Keratinocyte (primary cell): ENCODE measurements around the gene PES1. TPM values are rescaled to one million over a fixed set of nuclear protein-coding genes. Genes with fewer than 3 reads are reported as not detected.
"Not testable (repeated sequence)": the region's sequence is repeated elsewhere in the genome, so short reads cannot be mapped to it uniquely, and the experiment has no call there.

Experiments used
- DNase-seq: peaks from one replicate; pipeline ENCODE4 v3.0.0-alpha.2; 2011; ENCODE audit warnings: low read depth, missing footprints, low spot score
- FAIRE-seq: peaks from 2 replicates; lab custom pipeline; 2011; peaks lifted over from hg19 to GRCh38; lab: Jason Lieb, UNC
- H2AFZ ChIP-seq: 2 replicates; pipeline ENCODE4 v1.6.0; 2012; ENCODE audit warnings: low read length, control low read depth, inconsistent platforms; ENCODE audit not compliant: control insufficient read depth
- H3K27ac ChIP-seq: 2 replicates; pipeline ENCODE4 v1.5.1; 2011; ENCODE audit warnings: low read length; ENCODE audit not compliant: control insufficient read depth, insufficient read depth
- H3K27me3 ChIP-seq: 3 replicates; pipeline ENCODE4 v1.6.0; 2011; ENCODE audit warnings: low read length; ENCODE audit not compliant: control insufficient read depth, insufficient read depth; ENCODE audit errors: extremely low read depth
- H3K36me3 ChIP-seq, 2 experiments: 2 replicates in 1 of 2; 3 replicates in 1 of 2; pipeline ENCODE4 v1.5.1; 2011; ENCODE audit warnings: low read length in 2 of 2, mild to moderate bottlenecking in 1 of 2; ENCODE audit not compliant: control insufficient read depth in 2 of 2, insufficient read depth in 2 of 2; ENCODE audit errors: extremely low read depth in 1 of 2
- H3K4me1 ChIP-seq: 3 replicates; pipeline ENCODE4 v1.5.1; 2011; ENCODE audit warnings: low read length; ENCODE audit not compliant: control insufficient read depth, insufficient read depth; ENCODE audit errors: extremely low read depth
- H3K4me2 ChIP-seq: 3 replicates; pipeline ENCODE4 v1.6.0; 2011; ENCODE audit warnings: low read depth, low read length; ENCODE audit not compliant: control insufficient read depth, insufficient read depth; ENCODE audit errors: extremely low read depth
- H3K4me3 ChIP-seq, 3 experiments: fragments of 200-600 bp in 1 of 3; sonication (generic) in 1 of 3; 2 replicates in 2 of 3; 3 replicates in 1 of 3; pipeline ENCODE4 v1.5.1; 2011 to 2016; ENCODE audit warnings: low read length in 3 of 3, mild to moderate bottlenecking in 3 of 3, control low read depth in 2 of 3, inconsistent platforms in 1 of 3, low read depth in 1 of 3, mixed read lengths in 1 of 3, mixed run types in 1 of 3, moderate library complexity in 1 of 3; ENCODE audit not compliant: control insufficient read depth in 2 of 3, insufficient read depth in 2 of 3; ENCODE audit errors: extremely low read depth in 1 of 3
- H3K79me2 ChIP-seq: 2 replicates; pipeline ENCODE4 v1.6.0; 2012; ENCODE audit warnings: low read length; ENCODE audit not compliant: control insufficient read depth, insufficient read depth
- H3K9ac ChIP-seq: 3 replicates; pipeline ENCODE4 v1.6.0; 2011; ENCODE audit warnings: low read length; ENCODE audit not compliant: control insufficient read depth, insufficient read depth; ENCODE audit errors: extremely low read depth
- H3K9me1 ChIP-seq: 3 replicates; pipeline ENCODE4 v1.6.0; 2011; ENCODE audit warnings: low read length; ENCODE audit not compliant: control insufficient read depth, insufficient read depth; ENCODE audit errors: extremely low read depth
- H3K9me3 ChIP-seq: 2 replicates; pipeline ENCODE4 v1.5.1; 2012; ENCODE audit warnings: low read depth, low read length; ENCODE audit not compliant: control insufficient read depth
- H4K20me1 ChIP-seq: 3 replicates; pipeline ENCODE4 v1.6.0; 2011; ENCODE audit warnings: low read length; ENCODE audit not compliant: control insufficient read depth, insufficient read depth; ENCODE audit errors: extremely low read depth
- CTCF ChIP-seq, 3 experiments: IDR thresholded peaks in 1 of 3; conservative IDR thresholded peaks in 1 of 3; optimal IDR thresholded peaks in 1 of 3; 2 replicates in 2 of 3; 3 replicates in 1 of 3; pipeline versions ENCODE3 to v1.5.1; 2011; ENCODE audit warnings: low read length in 3 of 3, mild to moderate bottlenecking in 3 of 3, moderate library complexity in 2 of 3, control low read depth in 1 of 3, inconsistent platforms in 1 of 3; ENCODE audit not compliant: insufficient read depth in 2 of 3; ENCODE audit errors: extremely low read depth in 1 of 3
- EZH2 ChIP-seq: IDR thresholded peaks from one replicate; pipeline ENCODE4 v1.6.1; 2012; ENCODE audit warnings: inconsistent platforms, mild to moderate bottlenecking, low read length, moderate library complexity
- dilution Hi-C: fragments of 300-500 bp; cut with MboI; formaldehyde crosslinking; loops from one replicate; pipeline ENCODE4 v1.7.0; 2020; ENCODE audit warnings: low sequenced_read_pairs; ENCODE audit not compliant: extremely low pct_ligation_motif_present
- polyA plus RNA-seq, 5 experiments: library from polyadenylated mRNA; depleted of rRNA in 3 of 5; stranded (reverse) in 3 of 5; stranded (forward) in 1 of 5; unstranded in 1 of 5; fragments of >200 nt; gene quantifications; 1 replicate in 1 of 5; 2 replicates in 3 of 5; 3 replicates in 1 of 5; pipeline versions ENCODE4 v1.2.1 to v1.2.3, GENCODE V29; 2011 to 2012; ENCODE audit warnings: missing spikeins in 2 of 5, low read depth in 1 of 5, low replicate concordance in 1 of 5

The PES1 gene
- polyA plus RNA-seq, 1 donor (not counting 4 experiments of a cell fraction or from before 2014, with no cell fraction given) = 116 TPM

GRCh38 chr22:30596886-30597285 is 5.2 kb upstream of the PES1 start:
- dilution Hi-C loops = no loop called here
- no peak overlapping the region for H3K27ac ChIP-seq
- H3K9ac ChIP-seq = no peak overlapping the region
- H2AFZ ChIP-seq = no peak overlapping the region
- H3K4me2 ChIP-seq = no peak overlapping the region
- no peaks in the 10 kb centered on the region for H3K4me1 ChIP-seq
- TF ChIP-seq CTCF (optimal IDR thresholded peaks at IDR 0.05 in 1 of 3, IDR thresholded peaks at IDR 0.05 in 1 of 3, conservative IDR thresholded peaks at IDR 0.05 in 1 of 3; ENCODE audit: extremely low read depth in 1 of 3, insufficient read depth in 2 of 3, low read length in 3 of 3) = no peak
- no peak for TF ChIP-seq EZH2
- H3K9me1 ChIP-seq = no peaks in the 10 kb centered on the region
- FAIRE-seq (no peak), DNase-seq (no peak)
- no peak overlapping the region for H3K4me3 ChIP-seq
- H3K36me3 ChIP-seq = no peaks in the 10 kb centered on the region
- no peaks in the 10 kb centered on the region for H3K27me3 ChIP-seq
- H3K9me3 ChIP-seq = no peaks in the 10 kb centered on the region
- H4K20me1 ChIP-seq = no peaks in the 10 kb centered on the region
- H3K79me2 ChIP-seq = no peaks in the 10 kb centered on the region

- no peak overlapping the region for H3K27ac ChIP-seq
- TF ChIP-seq EZH2 (no peak), CTCF (optimal IDR thresholded peaks at IDR 0.05 in 1 of 3, IDR thresholded peaks at IDR 0.05 in 1 of 3, conservative IDR thresholded peaks at IDR 0.05 in 1 of 3; ENCODE audit: extremely low read depth in 1 of 3, insufficient read depth in 2 of 3, low read length in 3 of 3) (no peak)
- H2AFZ ChIP-seq = no peak overlapping the region
- dilution Hi-C loops = no loop called here
- H3K27me3 ChIP-seq = no peaks in the 10 kb centered on the region
- H3K9me3 ChIP-seq = no peaks in the 10 kb centered on the region
- H3K4me1 ChIP-seq = no peaks in the 10 kb centered on the region
- no peak overlapping the region for H3K4me3 ChIP-seq
- H4K20me1 ChIP-seq = no peaks in the 10 kb centered on the region
- FAIRE-seq (no peak), DNase-seq (no peak)
- H3K9me1 ChIP-seq = no peaks in the 10 kb centered on the region
- H3K9ac ChIP-seq = no peak overlapping the region
- H3K4me2 ChIP-seq = no peak overlapping the region
- peaks cover 6% of the 10 kb centered on the region for H3K79me2 ChIP-seq
- no peaks in the 10 kb centered on the region for H3K36me3 ChIP-seq
Observed at GRCh38 chr22:30596199-30596598, 4.5 kb upstream of the PES1 start.

GRCh38 chr22:30592360-30592713 is 627 bp upstream of the PES1 start:
- Histone ChIP-seq H3K79me2 (peaks cover 37% of the 10 kb centered on the region), H3K36me3 (peaks cover 18 to 20% of the 10 kb centered on the region in 2 experiments), H3K4me3 (peak overlapping the region in 1 of 3 experiments; percentile 85), H3K4me2 (peak overlapping the region; percentile 59)
- dilution Hi-C loops, H3K27ac ChIP-seq, H3K9me3 ChIP-seq, H3K9me1 ChIP-seq, H4K20me1 ChIP-seq, H3K4me1 ChIP-seq, H3K9ac ChIP-seq, FAIRE-seq, H3K27me3 ChIP-seq, H2AFZ ChIP-seq, DNase-seq: not testable (repeated sequence)
